NCI-H187 treated with DMSO at 0.1 percent for 48 hours (cell line): ENCODE data around the gene ZNF407.

Experiments
- DNase-seq: peaks from one replicate; lab custom pipeline; 2025; lab: John Stamatoyannopoulos, UW

The ZNF407 gene

GRCh38 chr18:75051757-75052156 lies 454.1 kb downstream of the ZNF407 start:
- DNase-seq, result no peak

- no peak for DNase-seq
These were observed 454.8 kb downstream of the ZNF407 start for GRCh38 chr18:75052475-75052874.

GRCh38 chr18:75053028-75053629 lies 455.5 kb downstream of the ZNF407 start:
- no peak for DNase-seq

- DNase-seq, result no peak
These were observed 456.4 kb downstream of the ZNF407 start for GRCh38 chr18:75054046-75054445.

GRCh38 chr18:75054611-75055010 lies 456.9 kb downstream of the ZNF407 start:
- no peak for DNase-seq

GRCh38 chr18:75057169-75057960 lies 459.7 kb downstream of the ZNF407 start:
- DNase-seq, result no peak

- DNase-seq, result no peak
These were observed 462.5 kb downstream of the ZNF407 start for GRCh38 chr18:75060185-75060584.

- DNase-seq, result no peak
These were observed 464.7 kb downstream of the ZNF407 start for GRCh38 chr18:75062297-75062886.

GRCh38 chr18:75063196-75063595 lies 465.5 kb downstream of the ZNF407 start:
- no peak for DNase-seq

- no peak for DNase-seq
These were observed 466.2 kb downstream of the ZNF407 start for GRCh38 chr18:75063615-75064512.

- no peak for DNase-seq
These were observed 466.8 kb downstream of the ZNF407 start for GRCh38 chr18:75064513-75064905.

- DNase-seq, result peak; percentile 37
These were observed 467.8 kb downstream of the ZNF407 start for GRCh38 chr18:75065251-75066000.

GRCh38 chr18:75066021-75066880 lies 468.6 kb downstream of the ZNF407 start:
- no peak for DNase-seq

GRCh38 chr18:75066936-75067335 lies 469.3 kb downstream of the ZNF407 start:
- no peak for DNase-seq

- no peak for DNase-seq
These were observed 470.5 kb downstream of the ZNF407 start for GRCh38 chr18:75067996-75068645.

- no peak for DNase-seq
These were observed 471.2 kb downstream of the ZNF407 start for GRCh38 chr18:75068682-75069435.

GRCh38 chr18:75070235-75070624 lies 472.6 kb downstream of the ZNF407 start:
- DNase-seq, result no peak

GRCh38 chr18:75070625-75071483 lies 473.2 kb downstream of the ZNF407 start:
- no peak for DNase-seq

GRCh38 chr18:75071484-75071785 lies 473.8 kb downstream of the ZNF407 start:
- DNase-seq, result no peak
